KOPT-K1 (cell line): ENCODE results near the gene REN.

Experiments used
- H3K27ac ChIP-seq: fragments of 200-600 bp; sonication (generic); 2 replicates; pipeline ENCODE4 v1.5.1; 2016; ENCODE audit warnings: antibody characterized with exemption, mild to moderate bottlenecking, low read depth, low read length; ENCODE audit not compliant: poor library complexity, severe bottlenecking
- H3K36me3 ChIP-seq: fragments of 200-600 bp; sonication (generic); 2 replicates; pipeline ENCODE4 v1.5.1; 2017; ENCODE audit warnings: antibody characterized with exemption, mild to moderate bottlenecking, low read length, moderate library complexity; ENCODE audit not compliant: insufficient read depth
- H3K9me3 ChIP-seq: fragments of 200-600 bp; sonication (generic); 2 replicates; pipeline ENCODE4 v1.5.1; 2017; ENCODE audit warnings: antibody characterized with exemption, low read length, mild to moderate bottlenecking; ENCODE audit not compliant: insufficient read depth, poor library complexity, severe bottlenecking

Gene REN

DNA sequence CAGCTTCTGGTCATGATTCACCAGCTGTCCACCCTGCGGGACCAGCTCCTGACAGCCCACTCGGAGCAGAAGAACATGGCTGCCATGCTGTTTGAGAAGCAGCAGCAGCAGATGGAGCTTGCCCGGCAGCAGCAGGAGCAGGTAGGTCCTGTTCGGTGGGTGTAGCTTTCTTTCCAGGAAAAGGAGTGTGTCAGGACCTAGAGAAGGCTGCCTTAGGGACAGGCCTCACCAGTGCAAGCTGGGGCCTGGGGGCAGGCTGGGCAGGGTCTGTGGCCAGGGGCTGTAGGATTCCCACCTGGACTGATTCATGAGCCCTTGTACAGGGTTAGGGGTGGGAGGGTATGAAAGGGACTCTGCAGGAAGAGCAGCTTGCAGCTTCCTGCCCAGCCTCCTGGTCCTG, 49.6 kb downstream of the REN start:
- Histone ChIP-seq H3K27ac (no peak overlapping the region), H3K9me3 (no peaks in the 10 kb centered on the region), H3K36me3 (no peaks in the 10 kb centered on the region)

DNA sequence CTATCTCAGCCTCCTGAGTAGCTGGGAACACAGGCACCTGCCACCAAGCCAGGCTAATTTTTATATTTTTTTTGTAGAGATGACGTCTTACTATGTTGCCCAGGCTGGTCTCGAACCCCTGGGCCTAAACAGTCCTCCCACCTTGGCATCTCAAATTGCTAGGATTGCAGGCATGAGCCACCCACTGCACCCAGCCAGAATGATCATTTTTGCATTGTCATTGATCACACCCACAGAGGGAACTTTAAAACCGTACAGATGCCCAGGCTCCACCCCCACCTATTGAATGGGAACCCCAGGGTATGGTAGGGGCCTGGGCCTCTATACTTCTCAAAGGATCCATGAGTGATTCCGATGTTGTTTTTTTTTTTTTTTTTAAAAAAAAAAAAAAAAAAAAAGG, 51.0 kb downstream of the REN start:
- no peaks in the 10 kb centered on the region for H3K36me3 ChIP-seq
- no peaks in the 10 kb centered on the region for H3K9me3 ChIP-seq
- H3K27ac ChIP-seq: no peak overlapping the region

DNA sequence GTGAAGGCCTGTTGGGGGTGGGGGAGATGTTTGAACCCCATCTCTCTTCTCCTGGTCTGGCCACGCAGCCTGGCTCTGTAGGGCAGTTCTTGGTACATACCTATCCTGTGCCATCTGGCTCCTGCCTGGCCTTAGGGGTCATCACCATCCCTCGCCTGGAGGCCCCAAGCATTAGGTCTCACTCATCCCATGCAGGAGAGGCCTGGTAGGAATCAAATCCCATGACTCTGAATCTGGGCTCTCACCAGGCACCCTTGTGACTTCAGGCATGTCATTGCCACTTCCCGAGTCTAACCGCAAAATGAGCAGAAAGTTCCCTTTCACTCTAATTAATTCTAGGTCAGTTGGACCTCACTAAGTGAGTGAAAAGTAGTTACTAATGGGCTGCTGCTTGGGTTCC, 51.5 kb downstream of the REN start:
- H3K36me3 ChIP-seq: no peaks in the 10 kb centered on the region
- H3K9me3 ChIP-seq: no peaks in the 10 kb centered on the region
- H3K27ac ChIP-seq: no peak overlapping the region

- no peak overlapping the region for H3K27ac ChIP-seq
- H3K9me3 ChIP-seq: no peaks in the 10 kb centered on the region
- no peaks in the 10 kb centered on the region for H3K36me3 ChIP-seq
Observed at GRCh38 chr1:204113896-204114295, 52.2 kb downstream of the REN start.

DNA sequence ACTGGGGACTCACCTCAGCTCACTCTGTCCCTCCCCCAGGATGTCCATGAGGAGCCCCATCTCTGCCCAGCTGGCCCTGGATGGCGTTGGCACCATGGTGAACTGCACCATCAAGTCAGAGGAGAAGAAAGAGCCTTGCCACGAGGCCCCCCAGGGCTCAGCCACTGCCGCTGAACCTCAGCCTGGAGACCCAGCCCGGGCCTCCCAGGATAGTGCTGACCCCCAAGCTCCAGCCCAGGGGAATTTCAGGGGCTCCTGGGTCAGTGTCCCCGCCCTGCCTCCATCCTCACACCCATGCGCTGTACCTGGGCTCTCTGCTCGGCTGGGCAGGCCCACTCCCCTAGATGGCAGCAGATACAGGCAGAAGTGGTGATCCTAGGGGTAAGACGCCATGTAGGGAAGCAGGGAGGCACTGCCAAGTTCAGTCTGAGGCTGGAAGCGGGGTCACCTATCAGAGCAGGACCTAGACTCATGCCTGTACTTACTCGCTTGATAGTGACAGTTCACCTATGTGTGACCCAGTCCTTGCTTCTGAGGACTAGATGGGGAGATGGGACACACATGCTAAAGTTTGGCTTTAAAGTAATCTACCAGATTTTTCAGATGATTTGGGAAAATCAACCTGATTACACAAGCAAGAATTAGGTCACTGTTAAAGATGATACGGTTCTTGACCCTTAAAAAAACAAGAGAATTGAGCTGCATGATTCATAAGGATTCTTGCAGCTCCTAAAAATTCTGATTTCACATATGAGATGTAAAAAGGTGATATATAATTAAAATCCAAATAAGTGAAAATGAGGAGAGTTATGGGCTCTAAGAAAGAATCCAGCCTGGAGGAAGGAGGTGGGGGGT, 53.0 kb downstream of the REN start:
- no peaks in the 10 kb centered on the region for H3K36me3 ChIP-seq
- no peaks in the 10 kb centered on the region for H3K9me3 ChIP-seq
- no peak overlapping the region for H3K27ac ChIP-seq

- H3K27ac ChIP-seq: no peak overlapping the region
- H3K9me3 ChIP-seq: no peaks in the 10 kb centered on the region
- no peaks in the 10 kb centered on the region for H3K36me3 ChIP-seq
Observed at GRCh38 chr1:204110894-204111633, 55.1 kb downstream of the REN start.

GRCh38 chr1:204108312-204109141, 57.6 kb downstream of the REN start:
- H3K27ac ChIP-seq: no peak overlapping the region
- no peaks in the 10 kb centered on the region for H3K36me3 ChIP-seq
- H3K9me3 ChIP-seq: no peaks in the 10 kb centered on the region

DNA sequence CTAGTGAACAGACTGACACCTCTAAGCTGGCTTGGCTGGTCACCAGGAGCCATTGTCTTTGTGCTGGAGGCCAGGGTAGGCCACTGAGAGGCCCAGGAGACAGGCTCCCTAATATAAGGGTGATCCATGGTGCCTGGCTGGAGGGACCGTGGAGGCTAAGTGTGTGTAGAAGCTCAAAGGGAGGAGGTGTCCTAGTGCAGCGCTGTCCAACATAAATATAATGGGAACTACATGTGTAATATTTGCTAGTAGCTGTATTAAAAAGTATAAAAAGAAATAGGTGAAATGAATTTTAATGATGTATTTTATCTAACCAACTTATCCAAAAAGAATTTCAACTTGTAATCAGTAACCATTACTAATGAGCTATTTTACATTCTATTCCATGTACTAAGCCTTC, 58.2 kb downstream of the REN start:
- no peak overlapping the region for H3K27ac ChIP-seq

DNA sequence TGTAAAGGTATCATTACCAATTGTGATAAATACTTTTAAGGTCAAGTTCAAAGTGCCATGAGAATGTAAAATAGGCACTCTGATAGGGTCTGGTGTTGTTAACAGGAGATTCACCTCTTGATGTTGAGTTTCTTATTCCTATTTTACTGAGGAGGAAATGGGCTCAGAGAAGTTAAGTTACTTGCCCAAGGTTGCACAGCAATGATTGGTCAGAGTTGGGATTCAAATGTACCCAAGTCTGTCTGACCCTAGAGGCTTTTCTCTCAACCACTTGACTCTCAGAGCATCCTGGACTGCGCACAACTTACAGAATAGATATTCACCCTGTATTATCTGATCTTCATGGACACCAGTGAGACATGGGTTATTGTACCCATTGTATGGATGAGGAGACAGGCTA, 59.3 kb downstream of the REN start:
- Histone ChIP-seq H3K9me3 (no peaks in the 10 kb centered on the region), H3K27ac (no peak overlapping the region), H3K36me3 (no peaks in the 10 kb centered on the region)

More for the DNA sequence above, 58.2 kb downstream of the REN start:
- H3K9me3 ChIP-seq: no peaks in the 10 kb centered on the region
- no peaks in the 10 kb centered on the region for H3K36me3 ChIP-seq

DNA sequence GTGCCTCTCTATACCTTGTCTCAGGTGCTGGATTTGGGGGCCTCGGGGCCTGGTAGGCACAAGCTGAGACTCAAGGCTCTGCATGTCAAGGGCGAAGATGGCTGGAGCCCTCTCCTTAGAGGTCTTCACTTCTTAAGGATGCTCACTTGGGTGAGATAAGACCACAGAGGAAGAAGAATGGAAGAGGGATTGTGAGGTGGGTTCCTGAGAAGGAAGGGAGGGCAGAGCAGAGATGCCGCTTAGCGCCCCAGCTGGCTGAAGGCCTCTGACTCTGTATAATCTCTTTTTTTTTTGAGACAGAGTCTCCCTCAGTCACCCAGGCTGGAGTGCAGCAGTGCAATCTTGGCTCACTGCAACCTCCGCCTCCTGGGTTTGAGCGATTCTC, 61.0 kb downstream of the REN start:
- H3K27ac ChIP-seq: no peak overlapping the region
- no peaks in the 10 kb centered on the region for H3K9me3 ChIP-seq
- no peaks in the 10 kb centered on the region for H3K36me3 ChIP-seq
